OCI-M1 (cell line): Measurements from ENCODE around the gene NDEL1.

Experiments
- DNase-seq: peaks from one replicate; lab custom pipeline; 2025; lab: John Stamatoyannopoulos, UW

NDEL1 gene

GRCh38 chr17:8459107-8459506 lies 23.4 kb downstream of the NDEL1 start:
- DNase-seq: no peak

DNA sequence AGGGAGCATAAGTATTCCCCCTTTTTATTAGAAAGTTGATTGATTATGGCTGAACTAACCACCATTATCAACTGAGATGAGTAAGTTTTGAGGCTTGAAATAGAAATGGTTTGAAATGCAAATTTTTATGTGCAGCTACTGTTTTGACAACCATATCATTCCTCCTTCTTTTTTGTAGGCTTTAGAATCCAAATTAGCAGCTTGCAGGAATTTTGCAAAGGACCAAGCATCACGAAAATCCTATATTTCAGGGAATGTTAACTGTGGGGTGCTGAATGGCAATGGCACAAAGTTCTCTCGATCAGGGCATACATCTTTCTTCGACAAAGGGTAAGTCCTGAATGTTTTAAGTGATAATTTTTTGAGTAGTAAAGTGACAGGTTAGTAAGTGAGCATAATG lies 24.1 kb downstream of the NDEL1 start:
- no peak for DNase-seq

GRCh38 chr17:8462564-8462963 lies 26.9 kb downstream of the NDEL1 start:
- DNase-seq: no peak

DNA sequence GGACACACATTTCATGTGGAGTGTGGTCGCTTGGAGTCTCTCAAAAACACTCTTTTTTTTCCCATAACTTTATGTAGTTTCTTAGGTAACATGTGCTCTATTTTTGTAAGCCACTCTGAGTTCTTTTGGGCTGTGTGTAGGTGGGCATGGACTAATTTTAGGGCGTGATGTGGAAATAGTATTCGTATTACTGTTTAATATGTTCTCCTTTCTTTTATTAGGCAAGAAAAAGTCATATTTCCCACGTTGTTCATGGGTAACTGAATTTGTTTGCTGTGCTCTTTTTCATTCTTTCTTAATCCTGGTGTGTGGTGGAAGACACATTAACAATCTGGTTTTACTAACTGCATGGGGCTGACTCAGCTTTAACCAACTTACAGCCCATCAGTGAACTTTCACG lies 27.4 kb downstream of the NDEL1 start:
- no peak for DNase-seq

- DNase-seq: no peak
Measured at GRCh38 chr17:8464941-8465340, 29.3 kb downstream of the NDEL1 start.

DNA sequence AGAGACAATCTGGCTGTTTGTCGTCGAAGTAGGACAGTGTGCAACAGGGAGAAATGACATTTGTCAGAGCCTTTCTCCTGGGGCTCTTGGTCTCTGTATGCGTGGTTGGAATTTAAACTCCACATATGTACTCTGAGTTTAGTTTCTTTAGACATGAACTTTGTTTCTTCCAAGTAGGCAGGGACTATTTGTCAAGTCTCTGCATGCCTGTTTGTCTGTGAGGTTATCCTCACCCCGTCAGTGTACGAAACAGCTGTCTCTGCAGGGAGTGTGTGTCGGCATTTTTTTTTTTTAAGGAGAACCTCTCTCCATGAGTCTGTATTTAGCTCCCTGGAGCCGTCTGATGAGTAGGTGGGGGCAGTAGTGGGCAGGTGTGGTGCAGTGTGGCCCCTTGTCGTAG lies 29.7 kb downstream of the NDEL1 start:
- DNase-seq: no peak

GRCh38 chr17:8465759-8466158 lies 30.1 kb downstream of the NDEL1 start:
- no peak for DNase-seq

DNA sequence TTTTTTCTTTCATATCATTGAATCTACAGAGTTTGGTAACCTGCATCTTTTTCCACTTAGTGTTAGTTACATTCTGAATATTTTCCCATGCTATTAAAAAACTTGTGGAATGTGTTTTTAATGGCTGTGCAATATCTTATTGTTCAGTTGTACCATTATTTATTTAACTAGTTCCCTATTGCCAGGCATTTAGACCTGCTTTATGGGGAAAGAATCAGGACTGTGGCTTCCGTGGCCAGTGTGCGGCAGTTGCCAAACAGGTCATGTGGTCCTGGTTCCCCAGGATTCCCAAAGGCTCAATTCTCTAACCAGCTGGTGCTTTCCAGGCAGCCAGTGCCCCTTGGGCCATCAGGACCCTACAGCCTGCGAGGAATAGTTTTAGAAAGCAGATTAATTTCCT lies 30.8 kb downstream of the NDEL1 start:
- DNase-seq: no peak

DNA sequence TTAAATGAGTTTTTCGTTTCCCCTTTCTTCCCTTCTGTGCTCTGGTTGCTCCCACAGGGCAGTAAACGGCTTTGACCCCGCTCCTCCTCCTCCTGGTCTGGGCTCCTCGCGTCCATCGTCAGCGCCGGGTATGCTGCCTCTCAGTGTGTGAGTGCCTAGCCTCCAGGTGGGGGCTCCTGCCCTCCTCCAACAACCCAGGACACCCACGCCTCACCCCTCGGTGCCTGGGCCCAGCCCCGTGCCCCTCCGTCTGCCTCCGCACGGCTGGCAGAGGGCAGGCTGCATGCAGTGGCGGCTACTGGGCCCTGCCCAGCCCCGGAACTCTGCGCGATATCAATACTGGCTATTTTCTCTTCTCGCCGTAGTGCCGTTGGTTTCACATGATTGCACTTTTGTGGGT lies 31.2 kb downstream of the NDEL1 start:
- no peak for DNase-seq

DNA sequence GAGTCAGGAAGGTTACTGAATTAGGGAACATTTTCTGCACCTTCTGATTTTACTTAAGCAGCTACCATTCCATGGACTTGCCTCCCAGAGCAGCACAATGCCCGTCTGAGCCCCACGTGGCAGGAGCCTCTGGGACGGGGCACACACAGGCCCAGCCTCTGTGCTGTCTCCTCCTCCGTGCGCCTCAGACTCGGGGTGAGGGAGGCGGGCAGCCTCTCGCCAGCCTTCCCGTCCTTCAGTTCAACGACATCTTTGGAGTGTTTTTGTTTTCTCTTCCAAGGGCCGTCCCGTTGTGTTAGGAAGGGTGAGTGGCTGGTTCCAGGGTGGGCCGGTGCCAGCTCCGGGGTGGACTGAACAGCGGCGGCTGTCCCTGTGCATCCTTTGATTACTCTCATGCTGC lies 31.8 kb downstream of the NDEL1 start:
- no peak for DNase-seq

- no peak for DNase-seq
Measured at GRCh38 chr17:8468127-8468526, 32.4 kb downstream of the NDEL1 start.

DNA sequence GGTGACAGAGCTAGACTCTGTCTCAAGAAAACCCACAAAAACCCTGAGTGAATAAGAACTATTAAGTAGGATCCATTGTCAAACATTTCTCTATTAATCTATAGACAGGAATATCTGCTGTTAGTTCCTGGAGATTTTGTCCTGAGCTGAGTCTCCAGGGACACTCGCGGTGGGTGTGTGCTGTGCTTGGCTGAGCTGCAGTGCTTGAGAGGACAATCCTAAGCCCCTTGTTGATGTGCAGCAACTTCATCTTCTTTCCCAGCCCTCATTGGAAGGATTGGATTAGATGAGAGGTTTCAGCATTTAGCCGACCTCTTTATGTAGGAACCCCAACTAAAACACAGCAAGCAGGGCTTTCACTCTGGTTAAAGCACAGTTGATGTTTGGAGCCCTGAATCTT lies 33.3 kb downstream of the NDEL1 start:
- DNase-seq: no peak

GRCh38 chr17:8469964-8470363 lies 34.3 kb downstream of the NDEL1 start:
- DNase-seq: no peak

- DNase-seq: no peak
Measured at GRCh38 chr17:8470447-8471047, 34.9 kb downstream of the NDEL1 start.

DNA sequence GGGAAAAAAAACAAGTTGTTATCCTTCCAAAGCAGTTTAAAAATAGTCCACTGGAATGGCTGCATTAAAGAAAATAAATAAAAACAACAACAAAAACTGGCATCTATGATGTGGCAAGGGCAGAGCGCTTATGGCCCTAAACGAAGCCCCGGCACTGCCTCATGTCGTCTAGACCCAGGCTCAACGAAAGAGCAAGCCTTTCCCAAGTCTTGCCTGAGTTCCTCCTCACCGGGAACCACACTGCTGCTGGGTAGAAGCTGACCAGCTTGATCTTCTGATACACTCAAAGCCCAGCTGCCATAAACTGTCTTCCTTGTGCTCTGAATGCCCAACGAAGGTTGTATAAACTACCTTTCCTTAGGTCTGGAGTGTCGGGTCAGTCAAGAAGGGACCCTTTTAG lies 37.0 kb downstream of the NDEL1 start:
- DNase-seq: no peak

- no peak for DNase-seq
Measured at GRCh38 chr17:8473451-8474192, 37.9 kb downstream of the NDEL1 start.

GRCh38 chr17:8474826-8475225 lies 39.1 kb downstream of the NDEL1 start:
- DNase-seq: no peak

- DNase-seq: no peak
Measured at GRCh38 chr17:8475227-8475626, 39.5 kb downstream of the NDEL1 start.

DNA sequence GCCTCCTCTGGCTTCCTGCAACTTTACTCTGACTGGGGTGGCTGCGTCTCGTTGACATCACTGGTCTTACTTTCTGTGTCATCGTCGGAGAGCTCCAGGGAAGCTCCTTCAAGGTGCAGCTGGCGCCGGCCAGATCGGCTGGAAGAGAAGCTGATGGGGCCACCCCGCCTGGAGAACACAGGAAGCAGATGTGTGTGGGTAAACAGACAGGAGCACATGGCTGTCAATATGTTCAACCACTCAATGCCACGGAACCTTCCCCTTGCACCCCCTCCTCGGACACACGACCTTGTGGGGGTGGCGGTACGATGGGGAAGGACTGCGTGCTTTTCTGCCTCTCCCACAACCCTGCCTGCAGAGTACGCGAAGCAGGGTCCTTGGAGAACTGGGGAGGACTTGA lies 40.1 kb downstream of the NDEL1 start:
- no peak for DNase-seq

DNA sequence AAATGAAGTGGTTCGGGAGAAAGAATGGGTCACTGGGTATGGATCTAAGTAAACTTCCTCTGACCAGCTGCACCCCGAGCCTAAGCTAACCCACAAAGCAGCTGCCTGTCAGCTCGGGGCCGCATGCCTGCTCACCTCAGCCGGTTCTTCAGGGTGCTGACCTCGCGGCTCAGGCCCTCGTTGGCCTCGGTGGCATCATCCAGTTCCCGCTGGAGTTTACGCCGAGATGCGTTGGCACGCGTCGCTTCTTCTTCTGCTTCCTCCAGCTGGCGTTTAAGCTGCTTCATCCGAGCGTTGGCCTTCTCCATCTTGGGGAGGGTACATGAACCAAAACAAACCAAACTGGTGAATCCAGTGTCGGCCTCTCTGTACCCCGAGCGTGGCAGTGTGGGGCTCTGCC lies 41.1 kb downstream of the NDEL1 start:
- DNase-seq: no peak

DNA sequence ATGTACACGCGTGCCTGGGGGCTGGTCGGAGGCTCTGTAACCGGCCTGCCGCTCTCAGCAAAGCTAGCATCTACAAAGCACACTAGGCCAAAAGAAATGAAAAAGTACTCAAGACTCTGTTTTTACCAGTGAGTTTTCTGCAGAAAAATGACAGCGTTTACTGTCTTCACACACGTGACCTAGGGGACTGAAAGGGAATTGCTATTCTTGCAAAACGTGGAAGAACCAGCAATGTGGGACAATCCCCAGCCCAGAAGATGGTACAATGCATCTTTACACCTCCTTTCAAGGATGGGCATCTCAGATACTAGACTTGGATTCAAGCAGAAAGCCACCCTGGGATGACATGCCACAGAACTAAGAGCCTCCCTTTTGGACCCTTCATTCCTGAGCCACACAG lies 41.5 kb downstream of the NDEL1 start:
- no peak for DNase-seq

GRCh38 chr17:8477715-8478441 lies 42.2 kb downstream of the NDEL1 start:
- DNase-seq: no peak

GRCh38 chr17:8479431-8479947 lies 43.8 kb downstream of the NDEL1 start:
- no peak for DNase-seq
